Measurements from ENCODE around the gene OCRL.
A peak's percentile ranks its signal among the peaks of the same experiment; 100 is the strongest.

Gene OCRL

DNA sequence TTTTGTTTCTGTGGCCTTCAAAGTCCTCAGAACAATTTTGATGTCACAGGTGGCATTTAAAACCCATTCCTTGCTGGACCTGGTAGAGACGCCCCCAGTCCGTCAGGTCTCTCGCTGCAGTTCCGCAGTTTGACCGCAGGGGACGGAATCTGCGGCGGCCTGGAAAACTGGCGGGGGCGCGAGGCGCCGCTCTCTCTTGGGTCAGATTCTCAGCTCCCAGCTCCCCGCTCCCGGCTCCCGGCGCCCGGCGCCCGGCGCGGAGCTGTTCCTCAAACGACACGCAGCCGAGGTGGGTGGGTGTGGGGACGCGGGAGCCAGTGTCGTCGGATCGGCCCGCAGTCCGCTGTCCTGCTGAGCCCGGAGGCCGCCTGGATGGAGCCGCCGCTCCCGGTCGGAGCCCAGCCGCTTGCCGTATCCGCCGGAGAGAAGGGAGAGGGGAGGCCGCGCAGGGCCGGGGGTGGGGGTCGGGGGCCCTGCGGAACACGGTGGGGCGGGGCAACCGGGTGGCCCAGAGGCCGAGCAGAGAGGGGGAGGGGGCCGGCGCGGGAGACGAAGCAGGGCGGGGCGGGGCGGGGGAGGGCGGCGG, at the start of gene OCRL:
Gene OCRL, plus strand, starts transcription at position 192 of the 586 bp plus-strand sequence. Its CDS starts 181 bp downstream, at position 373.
- peak; percentile 40 for DNase-seq

DNA sequence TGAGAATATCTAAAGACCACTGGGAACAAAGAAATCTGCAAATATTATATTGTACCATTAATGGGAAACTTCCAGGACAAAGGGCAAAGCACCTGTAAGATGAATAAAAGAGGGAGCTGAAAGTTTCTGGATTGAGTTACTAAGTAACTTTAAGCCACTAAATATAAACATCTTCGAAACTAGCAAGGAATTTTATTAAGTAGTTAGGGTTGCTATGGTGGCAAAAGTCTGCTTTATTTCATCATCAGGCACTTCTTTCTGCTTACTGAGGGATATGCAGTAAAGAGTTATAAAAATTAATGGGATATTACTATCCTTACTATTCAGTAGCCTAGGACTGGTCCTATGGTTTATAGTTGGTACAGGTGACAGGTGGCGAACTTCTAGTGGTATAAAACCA, 49.7 kb upstream of the OCRL start:
- no peak for DNase-seq

DNA sequence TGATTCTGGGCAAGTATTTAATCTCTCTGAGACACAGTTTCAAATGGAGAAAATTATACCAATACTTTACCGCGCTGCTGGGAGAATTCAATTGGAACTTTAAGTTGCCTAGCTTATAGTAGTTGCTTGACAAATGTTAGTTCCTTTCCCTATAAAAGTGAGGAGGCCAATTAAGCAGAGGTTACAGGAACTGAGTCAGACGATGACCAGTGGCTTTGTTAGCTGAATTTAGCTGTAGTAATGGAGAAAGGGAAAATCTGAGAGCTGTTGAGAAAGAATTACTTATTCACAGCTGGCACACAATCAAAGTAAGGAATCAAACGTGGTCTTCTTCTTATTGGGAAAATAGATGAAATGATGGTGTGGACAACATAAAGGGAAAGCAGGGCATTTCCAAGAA, 46.4 kb upstream of the OCRL start:
- no peak for DNase-seq

DNA sequence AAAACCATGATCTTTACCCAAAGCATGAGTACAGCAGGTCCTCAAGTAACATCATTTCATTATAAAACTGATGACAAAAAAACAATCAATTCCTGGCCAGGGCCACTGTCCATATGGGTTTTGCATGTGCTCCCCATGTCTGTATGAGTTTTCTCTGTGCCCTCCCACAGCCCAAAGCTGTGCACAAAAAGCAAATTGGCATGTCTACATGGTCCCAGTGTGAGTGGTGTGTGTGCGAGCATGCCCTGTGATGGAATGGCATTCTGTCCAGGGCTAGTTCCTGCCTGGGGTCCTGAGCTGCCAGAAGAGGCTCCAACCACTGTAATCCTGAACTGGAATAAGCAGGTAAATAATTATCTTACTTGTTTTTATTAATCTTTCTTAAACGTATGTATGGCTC, 45.2 kb upstream of the OCRL start:
- no peak for DNase-seq

DNA sequence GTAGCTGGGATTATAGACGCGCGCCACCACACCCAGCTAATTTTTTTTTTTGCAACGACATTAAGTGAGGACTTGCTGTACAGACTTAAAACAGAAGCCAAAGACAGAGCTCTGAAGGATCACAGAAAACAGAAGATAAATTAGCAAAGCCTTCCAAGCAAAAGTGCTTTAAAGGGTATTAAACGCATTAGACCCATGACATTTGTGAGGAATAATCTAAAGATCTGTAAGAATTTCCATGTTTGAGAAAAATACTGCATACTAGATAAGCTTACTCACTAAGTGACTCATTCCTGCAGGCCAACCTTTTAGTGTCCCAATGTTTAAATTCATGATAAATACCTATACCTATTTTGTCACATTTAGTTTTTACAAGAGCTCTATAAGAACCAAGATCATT, 44.2 kb upstream of the OCRL start:
- DNase-seq, result no peak

DNA sequence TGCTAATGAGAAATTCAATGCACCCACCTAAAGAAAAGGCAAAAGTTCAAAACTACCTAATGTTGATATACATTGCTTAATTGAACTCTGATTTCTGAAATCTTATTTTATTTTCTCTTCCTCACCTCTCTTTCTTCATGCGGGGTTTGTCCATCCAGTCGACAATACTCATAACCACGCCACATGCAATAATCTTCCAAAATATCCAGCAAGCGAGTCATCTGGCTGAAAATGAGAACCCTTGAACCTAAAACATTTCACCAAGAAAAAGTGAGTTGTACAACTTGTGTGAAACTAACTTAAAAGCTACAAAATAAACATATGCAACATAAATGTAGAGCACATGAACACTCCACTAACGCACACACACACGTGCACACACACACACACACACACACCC, 43.4 kb upstream of the OCRL start:
- DNase-seq, result no peak

DNA sequence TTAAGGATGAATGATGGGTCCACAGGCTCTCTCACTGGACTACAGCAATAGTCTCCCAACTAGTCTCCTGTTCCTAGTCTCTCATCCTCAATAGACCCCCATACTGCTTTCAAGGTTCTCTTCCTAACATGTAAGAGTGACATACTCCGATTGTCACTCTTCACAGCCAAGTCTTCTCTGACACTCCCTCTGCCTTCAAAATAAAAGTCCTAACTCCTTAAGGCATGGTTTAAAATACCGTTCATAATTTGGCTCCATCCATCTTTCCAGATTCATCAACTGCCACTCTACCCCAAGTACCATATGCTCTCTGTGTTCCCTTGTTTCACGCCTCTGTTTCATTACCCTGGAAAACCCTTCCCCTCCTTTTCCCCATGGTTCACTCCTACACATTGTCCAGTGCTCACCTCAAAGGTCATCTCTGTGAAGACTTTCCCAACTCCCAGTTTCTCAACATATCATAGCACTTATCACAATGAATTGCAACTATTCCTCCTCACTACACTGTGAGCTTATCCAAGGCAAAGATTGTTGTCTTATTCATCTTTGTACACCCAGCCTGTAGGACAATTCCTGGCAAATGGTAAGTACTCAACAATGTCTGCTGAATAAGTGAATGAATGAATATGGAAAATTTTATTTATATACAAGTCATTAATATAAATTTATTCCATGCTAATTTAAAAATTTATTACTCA, 42.8 kb upstream of the OCRL start:
- DNase-seq, result no peak

DNA sequence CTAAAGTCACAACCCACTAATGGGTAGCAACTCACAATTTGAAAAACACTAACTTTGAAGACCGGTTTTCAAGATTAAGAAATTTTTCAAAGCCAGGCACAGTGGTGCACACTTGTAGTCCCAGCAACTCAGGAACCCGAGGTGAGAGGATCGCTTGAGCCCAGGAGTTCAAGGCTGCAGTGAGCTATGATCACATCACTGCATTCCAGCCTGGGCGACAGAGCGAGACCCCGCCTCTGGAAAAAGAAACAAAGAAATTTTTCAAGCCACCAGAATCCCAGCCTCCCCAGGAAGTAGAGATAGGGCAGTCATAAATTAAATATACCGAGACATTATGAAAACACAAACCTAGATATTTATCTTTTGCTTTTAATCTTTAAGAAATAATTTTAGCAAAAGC, 29.7 kb upstream of the OCRL start:
- DNase-seq, result no peak

DNA sequence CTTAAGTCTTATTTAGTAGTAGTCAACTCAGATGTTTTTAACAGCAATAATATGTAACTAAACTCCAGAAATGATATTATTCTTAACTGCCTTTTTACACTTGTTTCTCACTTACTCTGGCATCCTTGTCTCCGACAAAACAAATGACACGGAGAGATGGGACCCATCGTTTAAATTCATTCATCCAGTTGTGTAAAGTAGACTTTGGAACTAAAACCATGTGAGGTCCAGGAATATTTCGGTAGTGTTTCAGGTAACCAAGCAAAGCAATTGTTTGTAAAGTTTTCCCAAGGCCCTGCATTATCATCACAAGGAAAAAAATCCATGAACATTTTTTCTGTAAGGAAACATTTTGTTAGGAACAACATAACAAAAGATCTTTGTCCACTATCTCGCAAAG, 28.4 kb upstream of the OCRL start:
- DNase-seq, result no peak

DNA sequence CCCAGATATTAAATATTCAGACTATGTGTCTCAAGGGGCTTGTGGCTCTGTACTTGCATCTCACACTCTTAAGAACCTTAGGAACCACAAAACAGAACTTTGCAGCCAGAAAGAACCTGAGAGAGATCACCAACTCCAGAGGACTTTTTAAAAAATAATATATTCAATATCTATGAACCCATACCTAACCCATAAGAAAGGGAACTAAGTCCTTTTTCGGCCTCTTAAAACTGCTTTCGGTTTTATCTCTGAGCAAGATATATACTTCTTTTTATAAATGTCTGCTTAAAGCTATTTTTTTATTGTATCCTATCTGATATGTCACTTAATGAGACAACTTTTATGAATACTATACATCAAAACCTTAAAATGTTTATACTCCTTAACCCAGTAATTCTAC, 27.6 kb upstream of the OCRL start:
- no peak for DNase-seq

DNA sequence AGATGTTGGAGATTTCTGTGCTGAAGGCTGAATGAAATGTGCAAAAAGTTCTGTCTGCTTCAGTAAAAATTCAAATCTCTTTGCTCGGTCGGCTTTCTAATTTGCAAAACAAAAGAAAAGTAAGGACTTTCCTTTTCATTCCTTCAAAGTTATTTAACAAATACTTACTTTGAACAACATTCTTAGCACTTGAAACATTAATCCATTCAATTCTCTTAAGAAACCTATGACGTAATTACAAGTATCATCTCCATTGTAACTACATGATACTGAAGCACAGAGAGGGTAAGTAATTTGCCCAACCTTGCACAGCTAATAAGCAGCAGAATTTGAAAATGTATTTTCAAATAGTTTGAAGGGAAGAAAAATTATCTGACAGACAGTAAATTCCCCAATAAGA, 23.7 kb upstream of the OCRL start:
- no peak for DNase-seq

DNA sequence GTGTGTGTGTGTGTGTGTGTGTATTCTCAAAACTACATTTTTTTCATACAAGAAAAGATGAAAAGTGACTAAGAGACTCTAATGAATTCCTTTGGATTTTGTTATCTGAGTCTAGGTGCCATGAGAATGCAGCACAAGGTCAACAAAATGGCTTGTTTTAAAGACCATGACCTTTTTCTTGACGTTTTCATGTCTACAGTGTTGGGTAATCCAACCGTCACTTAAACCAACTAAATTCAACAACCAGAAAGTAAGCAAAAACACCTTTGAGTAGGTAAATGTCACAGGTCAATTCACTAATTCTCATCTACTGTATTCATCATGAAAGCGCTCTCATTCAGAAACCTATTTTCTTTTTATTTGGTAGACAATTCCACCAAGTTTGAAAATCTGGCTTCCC, 19.9 kb upstream of the OCRL start:
- DNase-seq, result no peak

DNA sequence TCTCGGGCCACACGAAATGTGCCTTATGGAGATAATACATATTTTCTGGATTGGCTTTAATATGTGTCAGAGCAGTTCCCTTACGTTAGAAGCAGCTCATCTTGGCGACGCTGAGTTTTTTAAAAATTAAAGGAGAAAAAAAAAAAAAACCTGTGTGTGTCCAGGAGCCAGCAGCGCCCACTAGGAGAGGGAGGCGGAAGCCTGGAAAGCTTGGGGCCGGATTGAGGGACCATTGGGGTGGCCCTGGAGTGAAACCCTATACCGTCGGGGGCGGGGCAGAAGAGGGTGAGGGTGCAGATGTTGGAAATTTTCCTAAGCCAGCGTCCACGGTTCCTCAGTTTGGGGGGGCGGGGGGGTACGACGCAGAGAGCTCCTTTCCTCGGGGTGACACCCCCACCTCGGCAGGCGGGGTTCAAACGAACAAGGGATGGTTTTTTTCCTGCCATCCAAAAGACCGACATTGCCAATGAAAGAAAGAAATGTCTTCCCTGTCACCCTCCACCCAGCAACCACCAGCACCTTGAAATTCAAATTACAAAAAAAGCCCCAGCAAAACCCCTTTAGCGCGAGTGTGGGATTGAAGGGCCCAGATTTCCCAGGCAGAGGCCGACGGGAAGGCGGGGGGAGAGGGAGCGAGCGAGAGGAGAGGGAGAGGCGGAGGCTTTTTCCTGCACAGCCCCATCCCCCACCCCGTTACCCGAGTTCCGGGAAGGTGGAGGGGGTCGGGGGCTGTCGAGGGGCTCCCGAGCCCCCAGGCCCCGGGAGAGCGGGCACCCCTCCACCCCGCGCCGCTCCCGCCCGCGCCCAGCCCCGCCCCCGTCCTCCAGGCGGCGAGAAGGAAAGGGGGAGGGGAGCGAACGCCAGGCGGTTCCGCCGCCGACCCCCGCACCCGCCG, 17.6 kb upstream of the OCRL start:
- DNase-seq, result peak; percentile 38

DNA sequence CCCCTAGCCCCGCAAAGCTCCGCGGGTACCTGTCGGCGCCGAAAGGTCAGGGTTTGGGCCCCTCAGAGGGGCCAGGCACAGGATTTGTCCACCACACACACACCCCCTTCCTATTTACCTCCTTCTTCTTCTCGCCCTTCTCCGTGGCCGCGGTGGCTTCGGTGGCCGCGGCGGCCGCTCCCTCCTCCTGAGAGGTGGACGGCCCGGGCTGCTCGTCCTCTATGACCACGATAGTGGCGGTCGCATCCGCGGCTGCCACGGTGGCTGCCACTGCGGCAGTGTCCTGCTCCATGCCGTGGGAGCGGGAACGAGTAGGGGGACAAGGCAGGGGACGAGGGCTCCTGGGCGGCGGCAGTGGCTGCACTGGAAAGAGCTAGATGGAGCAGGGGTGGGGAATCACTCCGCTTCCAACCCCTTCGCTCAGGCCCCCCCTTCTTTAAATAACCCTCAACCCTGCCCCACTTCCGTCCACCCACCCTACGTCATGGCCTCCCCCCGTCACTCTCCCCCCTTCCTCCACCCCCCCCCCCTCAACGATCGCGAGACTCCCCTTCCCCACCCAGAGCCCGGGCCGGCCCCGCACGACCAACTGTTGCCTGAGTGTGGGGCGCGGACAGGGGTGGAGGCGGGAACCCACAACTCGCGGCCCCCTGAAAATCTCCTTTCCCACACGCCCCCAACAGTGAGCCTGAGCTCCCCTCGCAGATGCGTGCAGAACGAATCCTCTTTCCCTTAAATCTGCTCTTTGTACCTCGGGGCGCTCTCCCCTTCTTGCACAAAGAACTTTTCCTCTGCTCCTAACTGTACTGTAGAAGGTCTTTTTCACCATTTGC, 16.8 kb upstream of the OCRL start, which contains the start of gene SMARCA1:
Gene SMARCA1, minus strand, starts transcription at position 412 of the 833 bp plus-strand sequence. Its CDS starts 120 bp downstream, at position 292.
- DNase-seq, result no peak

DNA sequence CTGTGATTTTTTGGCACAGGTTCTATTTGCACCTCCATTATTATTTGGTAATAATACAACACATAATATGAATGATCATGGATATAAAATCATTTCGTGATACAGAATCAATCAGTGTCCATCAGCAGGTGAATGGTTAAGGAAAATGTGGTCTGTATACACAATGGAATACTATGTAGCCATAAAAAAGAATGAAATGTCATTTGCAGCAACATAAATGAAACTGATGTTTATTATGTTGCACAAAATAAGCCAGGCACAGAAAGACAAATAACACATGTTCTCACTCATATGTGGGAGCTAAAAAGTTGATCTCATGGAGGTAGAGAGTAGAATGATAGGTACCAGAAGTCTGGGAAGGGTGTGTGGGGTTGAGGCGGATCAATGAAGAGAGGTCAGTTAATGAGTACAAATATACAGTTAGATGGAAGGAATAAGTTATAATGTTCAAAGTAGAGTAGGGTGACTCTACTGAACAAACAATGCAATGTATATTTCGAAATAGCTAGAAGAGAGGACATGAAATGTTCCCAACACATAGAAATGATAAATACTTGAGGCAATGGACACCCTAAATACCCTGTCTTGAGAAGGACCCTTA, 15.7 kb upstream of the OCRL start:
- DNase-seq, result no peak

DNA sequence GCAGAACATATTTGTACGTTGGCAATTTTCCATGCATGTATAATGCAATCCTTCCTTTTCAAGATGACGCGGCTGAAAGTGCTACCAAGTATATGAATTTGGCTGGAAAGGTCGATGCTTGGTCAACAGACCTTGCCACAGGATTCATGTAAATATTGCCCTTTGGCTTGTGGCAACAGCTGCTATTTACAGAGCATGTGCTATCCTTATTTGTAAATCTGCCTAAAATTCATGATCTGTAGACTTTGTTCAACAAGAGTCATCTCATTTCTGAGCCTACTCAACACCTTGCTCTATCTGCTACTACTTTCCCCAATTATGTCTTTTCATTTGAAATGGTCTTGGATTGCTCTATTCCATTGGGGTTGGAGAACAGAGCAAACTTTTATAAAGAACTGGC, 14.9 kb upstream of the OCRL start:
- DNase-seq, result no peak

DNA sequence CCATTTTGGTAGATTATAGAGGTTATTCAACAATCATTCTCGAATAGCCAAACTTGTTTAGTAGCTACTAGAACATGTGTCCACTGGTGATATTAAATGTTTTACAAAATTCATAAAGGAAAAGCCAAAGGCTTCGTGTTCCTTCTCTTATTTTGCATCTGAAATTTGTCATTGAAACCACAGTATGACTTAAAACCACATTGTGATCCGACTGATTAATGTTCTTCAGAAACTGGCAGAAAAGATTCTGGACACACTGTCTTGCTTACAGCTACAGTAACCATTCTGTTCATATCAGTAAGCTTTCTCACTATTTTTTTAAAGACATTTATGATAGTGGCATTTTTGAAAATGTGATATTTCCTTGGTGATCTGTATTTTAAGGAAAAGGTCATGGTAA, 14.2 kb upstream of the OCRL start:
- no peak for DNase-seq

DNA sequence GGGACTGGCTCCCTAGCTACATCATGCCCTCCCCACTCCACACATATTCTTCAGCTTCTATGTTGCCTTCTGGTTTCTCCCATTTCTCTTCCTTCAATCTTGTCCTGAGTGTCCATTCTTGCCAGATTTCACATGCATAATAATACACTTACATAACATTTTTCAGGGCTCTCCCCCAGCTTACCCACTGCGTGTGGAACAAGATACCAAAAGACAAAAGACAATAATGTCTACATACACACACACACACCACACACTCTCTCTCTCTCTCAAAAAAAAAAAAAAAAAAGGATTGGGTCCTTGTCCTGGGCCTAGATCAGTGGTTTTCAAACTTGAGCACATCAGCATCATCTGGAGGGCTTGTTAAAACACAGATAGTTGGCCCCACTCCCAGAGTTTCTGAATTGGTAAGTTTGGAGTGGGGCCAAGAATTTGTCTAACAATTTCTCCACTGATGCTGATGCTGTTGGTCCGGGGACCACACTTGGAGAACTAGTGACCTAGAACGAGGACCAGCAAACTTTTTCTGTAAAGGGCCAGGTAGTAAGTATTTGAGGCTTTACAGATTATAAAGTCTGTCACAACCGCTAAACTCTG, 10.3 kb upstream of the OCRL start:
- peak; percentile 90 for DNase-seq

DNA sequence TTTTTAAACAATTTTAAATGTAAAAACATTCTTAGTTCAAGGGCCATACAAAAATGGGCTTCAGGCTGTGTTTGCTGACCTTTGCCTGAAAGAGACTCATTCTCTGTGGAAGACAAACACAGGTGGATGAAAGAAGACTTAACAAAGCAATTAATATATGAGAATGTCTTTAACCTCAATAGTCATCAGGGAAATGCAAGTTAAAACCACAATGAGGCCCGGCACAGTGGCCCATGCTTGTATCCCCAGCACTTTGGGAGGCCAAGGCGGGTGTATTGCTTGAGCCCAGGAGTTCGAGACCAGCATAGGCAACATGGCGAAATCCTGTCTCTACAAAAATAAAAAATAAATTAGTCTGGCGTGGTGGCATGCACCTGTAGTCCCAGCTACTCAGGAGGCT, 9.6 kb upstream of the OCRL start:
- no peak for DNase-seq

DNA sequence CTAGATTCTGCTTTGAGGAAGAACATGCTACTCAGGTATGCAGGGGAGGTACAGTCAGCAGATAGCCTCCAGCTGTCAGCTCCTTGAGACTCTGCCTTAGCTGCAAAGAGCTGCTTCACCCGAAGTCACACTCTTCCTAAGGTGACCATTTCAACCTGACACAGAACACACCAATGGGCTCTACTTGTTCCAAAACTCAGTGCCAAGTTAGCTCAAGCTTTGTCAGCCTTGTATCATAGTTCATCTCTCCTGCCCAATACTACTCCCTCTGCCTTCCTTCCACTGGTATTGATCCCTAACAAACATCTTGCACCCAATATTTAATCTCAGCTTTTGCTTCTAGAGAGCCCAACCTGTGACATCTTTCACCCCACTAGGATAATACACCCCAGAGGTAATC, 8.9 kb upstream of the OCRL start:
- DNase-seq, result no peak

DNA sequence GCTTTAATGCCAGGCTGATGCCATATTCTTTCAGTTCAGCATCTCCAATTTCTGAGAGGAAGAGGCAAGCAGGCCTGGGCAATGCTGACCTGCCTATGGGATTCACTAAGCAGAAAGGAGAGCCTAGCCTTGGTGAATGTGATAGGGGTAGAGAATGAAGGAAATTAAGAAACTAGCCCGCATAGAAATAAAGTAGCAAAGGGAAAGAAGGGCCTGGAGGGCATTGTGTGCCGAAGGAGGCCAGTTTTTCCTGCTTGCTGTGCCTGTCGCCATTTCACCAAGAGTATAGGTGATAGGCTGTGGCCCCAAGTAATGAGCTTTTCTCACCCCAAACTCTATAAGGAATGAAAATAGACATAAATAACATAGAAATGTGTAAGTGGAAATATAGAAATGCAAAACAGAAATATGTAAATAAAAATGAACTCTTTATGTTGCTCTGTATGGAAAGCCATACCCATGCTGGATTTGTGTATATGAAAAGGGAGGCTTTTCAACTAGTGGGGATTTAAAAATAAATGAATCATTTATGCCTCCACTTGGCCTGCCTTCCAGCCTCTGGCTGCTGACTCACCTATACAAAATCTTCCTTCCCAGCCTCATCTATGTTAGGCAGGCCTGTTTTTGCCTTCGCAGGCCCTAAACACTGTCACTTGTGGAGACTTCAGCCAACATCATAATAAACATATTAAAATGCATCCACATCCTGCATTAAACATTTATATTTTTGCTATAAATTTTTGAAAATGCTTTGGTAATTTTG, 5.1 kb upstream of the OCRL start:
- no peak for DNase-seq
